Right lobe of liver (tissue), 6 donors: ENCODE data around the gene EDN1. TPM values are rescaled to one million over a fixed set of nuclear protein-coding genes. Genes with fewer than 3 reads are reported as not detected.

Experiments used
- ATAC-seq, 4 donors: fragments of 200-7000 bp; cut with Tn5 transposase; one replicate each; pipeline ENCODE4 v1.9.1; 2020; ENCODE audit warnings: mild to moderate bottlenecking in 4 of 4, moderate library complexity in 4 of 4
- DNase-seq, 3 donors: peaks; one replicate each; pipeline ENCODE4 v3.0.0-alpha.2; 2020
- H3K27ac ChIP-seq, 3 donors: fragments of 200-600 bp; one replicate each; pipeline ENCODE4 v1.8.0; 2022
- H3K27me3 ChIP-seq, 2 donors: fragments of 200-600 bp; one replicate each; pipeline ENCODE4 v1.8.0; 2022
- H3K36me3 ChIP-seq, 4 donors: fragments of 200-600 bp; sonication (generic) in 1 of 4; one replicate each; pipeline versions ENCODE4 v1.5.1 to v1.8.0; 2017 to 2022; ENCODE audit warnings: control low read depth in 1 of 4
- H3K4me1 ChIP-seq, 4 donors: fragments of 200-600 bp; sonication (generic) in 1 of 4; one replicate each; pipeline versions ENCODE4 v1.5.1 to v1.8.0; 2017 to 2022; ENCODE audit warnings: control low read depth in 1 of 4
- H3K4me3 ChIP-seq, 3 donors: fragments of 200-600 bp; one replicate each; pipeline ENCODE4 v1.8.0; 2022
- H3K9me3 ChIP-seq, 4 donors: fragments of 200-600 bp; sonication (generic) in 1 of 4; one replicate each; pipeline versions ENCODE4 v1.5.1 to v1.8.0; 2017 to 2022; ENCODE audit warnings: control low read depth in 1 of 4
- CTCF ChIP-seq, 4 donors: fragments of 200-600 bp in 3 of 4; fragments of 450-650 bp in 1 of 4; IDR thresholded peaks; one replicate each; pipeline versions ENCODE4 v1.5.1 to v1.8.0; 2016 to 2022; ENCODE audit warnings: antibody characterized with exemption in 4 of 4, mild to moderate bottlenecking in 2 of 4
- POLR2A ChIP-seq: fragments of 450-650 bp; IDR thresholded peaks from one replicate; pipeline ENCODE4 v1.6.1; 2017; ENCODE audit warnings: antibody characterized with exemption, mild to moderate bottlenecking
- WGBS: methylation state at CpG from one replicate; pipeline ENCODE4 v1.1.6; 2018; ENCODE audit warnings: low coverage, low lambda C conversion rate; ENCODE audit not compliant: insufficient coverage; ENCODE audit errors: missing lambda C conversion rate; 5-methylcytosine and 5-hydroxymethylcytosine counted together
- intact Hi-C, 2 donors: fragments of 100-400 bp; cut with DNase I; formaldehyde crosslinking; loops; one replicate each; pipeline versions ENCODE4 v1.11.2 to v1.14.1; 2022
- total RNA-seq, 6 experiments: library from RNA; depleted of rRNA in 2 of 6; stranded (reverse); fragments of >200 nt in 2 of 6; fragmentation: NEBNext Ultra II Directional in 3 of 6; extraction: Animal tissue kit (Norgen Biotek cat#: 25700) in 3 of 6; gene quantifications; one replicate each; pipeline versions ENCODE4 v1.1.0 to v1.2.4, GENCODE V29; 2016 to 2023
- donor health status: DM: no; HTN: yes; CAD: no.
- donor health status: DM: no; HTN: no; CAD: no.
- donor health status: DM: no; HTN: no; CAD: no.
- donor health status: DM: no; HTN: yes; CAD: no.
- donor health status: DM: no; HTN: yes; CAD: no.

EDN1 gene
- total RNA-seq, 6 experiments from 2014 or later: 0.18 to 6.8 (median 1.4) TPM

- Histone ChIP-seq H3K27ac (peak overlapping the region in 2 of 3 donors; percentile 46 to 59), H3K4me3 (no peak overlapping the region), H3K27me3 (no peaks in the 10 kb centered on the region), H3K9me3 (no peaks in the 10 kb centered on the region), H3K4me1 (peaks cover 0 to 56% (median 24%) of the 10 kb centered on the region in 4 donors), H3K36me3 (no peaks in the 10 kb centered on the region)
- intact Hi-C loops: no loop called here
- ATAC-seq (no peak), DNase-seq (no peak)
- 16% methylated on average over 5 of the region's 5 CpGs for WGBS
- TF ChIP-seq POLR2A: no peak
- no peak for TF ChIP-seq CTCF (IDR thresholded peaks at IDR 0.05)
Observed at GRCh38 chr6:12343122-12343439, 52.9 kb downstream of the EDN1 start.

- no peaks in the 10 kb centered on the region for H3K36me3 ChIP-seq
- peak; percentile 84 to 92 (median 91) for DNase-seq
- no peak overlapping the region for H3K4me3 ChIP-seq
- peaks cover 0 to 56% (median 24%) of the 10 kb centered on the region in 4 donors for H3K4me1 ChIP-seq
- H3K9me3 ChIP-seq: no peaks in the 10 kb centered on the region
- ATAC-seq: peak; percentile 66 to 80 (median 74)
- TF ChIP-seq CTCF (IDR thresholded peaks at IDR 0.05): no peak
- no peak for TF ChIP-seq POLR2A
- intact Hi-C loops: no loop called here
- 24% methylated on average over 5 of the region's 8 CpGs for WGBS
- peak overlapping the region in 2 of 3 donors; percentile 46 to 59 for H3K27ac ChIP-seq
- H3K27me3 ChIP-seq: no peaks in the 10 kb centered on the region
Observed at GRCh38 chr6:12343440-12344162, 53.4 kb downstream of the EDN1 start.

- intact Hi-C loops: no loop called here
Observed at GRCh38 chr6:12344296-12344695, 54.1 kb downstream of the EDN1 start.

GRCh38 chr6:12344961-12345693, 55.0 kb downstream of the EDN1 start:
- no peak overlapping the region for H3K27ac ChIP-seq
- WGBS: 55% methylated on average over 6 of the region's 6 CpGs
- peak in 1 of 4 donors; percentile 9 for ATAC-seq
- DNase-seq: no peak
- no peaks in the 10 kb centered on the region for H3K36me3 ChIP-seq
- H3K4me1 ChIP-seq: peaks cover 0 to 45% (median 20%) of the 10 kb centered on the region in 4 donors
- intact Hi-C loops: no loop called here
- no peaks in the 10 kb centered on the region for H3K9me3 ChIP-seq
- TF ChIP-seq CTCF (IDR thresholded peaks at IDR 0.05) (no peak), POLR2A (no peak)
- H3K27me3 ChIP-seq: no peaks in the 10 kb centered on the region
- no peak overlapping the region for H3K4me3 ChIP-seq

More at GRCh38 chr6:12344296-12344695, 54.1 kb downstream of the EDN1 start:
- ATAC-seq (no peak), DNase-seq (no peak)
- TF ChIP-seq POLR2A: no peak
- TF ChIP-seq CTCF (IDR thresholded peaks at IDR 0.05): no peak
- H3K36me3 ChIP-seq: no peaks in the 10 kb centered on the region
- no peaks in the 10 kb centered on the region for H3K9me3 ChIP-seq
- H3K4me3 ChIP-seq: no peak overlapping the region
- H3K27me3 ChIP-seq: no peaks in the 10 kb centered on the region
- 100% methylated on average over 4 of the region's 5 CpGs for WGBS
- H3K4me1 ChIP-seq: peaks cover 0 to 52% (median 22%) of the 10 kb centered on the region in 4 donors
- H3K27ac ChIP-seq: peak overlapping the region in 2 of 3 donors; percentile 46 to 59
